ENCODE data around the gene ERGIC1.

ERGIC1 gene

GRCh38 chr5:172945151-172945550, 111.1 kb downstream of the ERGIC1 start:
- no peak overlapping the region for H3K27ac Mint-ChIP-seq
- no peak overlapping the region for H3K4me3 Mint-ChIP-seq
- no peaks in the 10 kb centered on the region for H3K9me3 Mint-ChIP-seq
- H3K27me3 Mint-ChIP-seq, result no peaks in the 10 kb centered on the region
- peaks cover 1% of the 10 kb centered on the region for H3K36me3 Mint-ChIP-seq
- H3K4me1 Mint-ChIP-seq, result no peaks in the 10 kb centered on the region
- peak; percentile 10 for DNase-seq
- CTCF ChIA-PET, result no interaction called here

GRCh38 chr5:172946146-172946545, 112.1 kb downstream of the ERGIC1 start:
- peaks cover 1% of the 10 kb centered on the region for H3K36me3 Mint-ChIP-seq
- peak; percentile 11 for DNase-seq
- CTCF ChIA-PET, result no interaction called here
- H3K4me3 Mint-ChIP-seq, result no peak overlapping the region
- H3K27me3 Mint-ChIP-seq, result no peaks in the 10 kb centered on the region
- no peaks in the 10 kb centered on the region for H3K4me1 Mint-ChIP-seq
- no peaks in the 10 kb centered on the region for H3K9me3 Mint-ChIP-seq
- no peak overlapping the region for H3K27ac Mint-ChIP-seq

- H3K36me3 Mint-ChIP-seq, result no peaks in the 10 kb centered on the region
- DNase-seq, result no peak
- H3K27me3 Mint-ChIP-seq, result no peaks in the 10 kb centered on the region
- H3K9me3 Mint-ChIP-seq, result no peaks in the 10 kb centered on the region
- H3K4me1 Mint-ChIP-seq, result no peaks in the 10 kb centered on the region
- CTCF ChIA-PET, result interaction anchor here (1.0 to 1.5 kb wide), 2 partner anchors 235 to 237 kb away, joined by 4 read pairs; no protein-coding TSS in a partner anchor
- H3K4me3 Mint-ChIP-seq, result no peak overlapping the region
- H3K27ac Mint-ChIP-seq, result no peak overlapping the region
These were observed 115.4 kb downstream of the ERGIC1 start for GRCh38 chr5:172949426-172949825.

- H3K9me3 Mint-ChIP-seq, result no peaks in the 10 kb centered on the region
- peaks cover 4% of the 10 kb centered on the region for H3K27me3 Mint-ChIP-seq
- DNase-seq, result no peak
- H3K27ac Mint-ChIP-seq, result no peak overlapping the region
- H3K4me3 Mint-ChIP-seq, result no peak overlapping the region
- H3K36me3 Mint-ChIP-seq, result no peaks in the 10 kb centered on the region
- CTCF ChIA-PET, result interaction anchor here (1.0 to 1.5 kb wide), 2 partner anchors 236 to 238 kb away, joined by 4 read pairs; no protein-coding TSS in a partner anchor
- H3K4me1 Mint-ChIP-seq, result no peaks in the 10 kb centered on the region
These were observed 116.3 kb downstream of the ERGIC1 start for GRCh38 chr5:172950176-172950965.

- H3K36me3 Mint-ChIP-seq, result no peaks in the 10 kb centered on the region
- DNase-seq, result no peak
- H3K4me3 Mint-ChIP-seq, result no peak overlapping the region
- no peaks in the 10 kb centered on the region for H3K9me3 Mint-ChIP-seq
- CTCF ChIA-PET, result interaction anchor here (0.5 to 0.6 kb wide), 2 partner anchors 18 to 244 kb away, joined by 3 read pairs; no protein-coding TSS in a partner anchor
- H3K27me3 Mint-ChIP-seq, result peaks cover 8% of the 10 kb centered on the region
- no peak overlapping the region for H3K27ac Mint-ChIP-seq
- H3K4me1 Mint-ChIP-seq, result peaks cover 2% of the 10 kb centered on the region
These were observed 117.5 kb downstream of the ERGIC1 start for GRCh38 chr5:172951371-172952033.

- H3K4me1 Mint-ChIP-seq, result peaks cover 2% of the 10 kb centered on the region
- DNase-seq, result no peak
- H3K9me3 Mint-ChIP-seq, result no peaks in the 10 kb centered on the region
- no peak overlapping the region for H3K4me3 Mint-ChIP-seq
- no peaks in the 10 kb centered on the region for H3K36me3 Mint-ChIP-seq
- H3K27me3 Mint-ChIP-seq, result peaks cover 13% of the 10 kb centered on the region
- peak overlapping the region; percentile 33 for H3K27ac Mint-ChIP-seq
- CTCF ChIA-PET, result interaction anchor here (0.6 kb wide), 1 partner anchor 18 kb away, joined by 3 read pairs; no protein-coding TSS in a partner anchor
These were observed 118.0 kb downstream of the ERGIC1 start for GRCh38 chr5:172952034-172952511.

GRCh38 chr5:172953776-172954675, 120.0 kb downstream of the ERGIC1 start:
- Mint-ChIP-seq H3K4me1 (peaks cover 10% of the 10 kb centered on the region), H3K27ac (no peak overlapping the region), H3K27me3 (peaks cover 18% of the 10 kb centered on the region), H3K4me3 (no peak overlapping the region), H3K9me3 (no peaks in the 10 kb centered on the region), H3K36me3 (no peaks in the 10 kb centered on the region)
- CTCF ChIA-PET, result interaction anchor here (1.0 to 1.4 kb wide), 3 partner anchors 11 to 239 kb away, joined by 3 to 5 read pairs (median 3); no protein-coding TSS in a partner anchor
- no peak for DNase-seq

- CTCF ChIA-PET, result interaction anchor here (1.1 kb wide), 1 partner anchor 240 kb away, joined by 5 read pairs; no protein-coding TSS in a partner anchor
These were observed 120.7 kb downstream of the ERGIC1 start for GRCh38 chr5:172954751-172955159.

GRCh38 chr5:172956228-172956627, 122.2 kb downstream of the ERGIC1 start:
- peaks cover 26% of the 10 kb centered on the region for H3K4me1 Mint-ChIP-seq
- H3K27ac Mint-ChIP-seq, result no peak overlapping the region
- no peaks in the 10 kb centered on the region for H3K36me3 Mint-ChIP-seq
- H3K9me3 Mint-ChIP-seq, result no peaks in the 10 kb centered on the region
- CTCF ChIA-PET, result no interaction called here
- H3K4me3 Mint-ChIP-seq, result no peak overlapping the region
- peaks cover 18% of the 10 kb centered on the region for H3K27me3 Mint-ChIP-seq
- DNase-seq, result no peak

More at GRCh38 chr5:172954751-172955159, 120.7 kb downstream of the ERGIC1 start:
- Mint-ChIP-seq H3K9me3 (no peaks in the 10 kb centered on the region), H3K36me3 (no peaks in the 10 kb centered on the region), H3K4me1 (peaks cover 15% of the 10 kb centered on the region), H3K4me3 (no peak overlapping the region), H3K27ac (no peak overlapping the region), H3K27me3 (peaks cover 18% of the 10 kb centered on the region)
- no peak for DNase-seq

- no peak overlapping the region for H3K4me3 Mint-ChIP-seq
- CTCF ChIA-PET, result interaction anchor here (1.6 kb wide), 1 partner anchor 240 kb away, joined by 3 read pairs; no protein-coding TSS in a partner anchor
- H3K36me3 Mint-ChIP-seq, result peaks cover 3% of the 10 kb centered on the region
- H3K9me3 Mint-ChIP-seq, result no peaks in the 10 kb centered on the region
- H3K27ac Mint-ChIP-seq, result no peak overlapping the region
- no peak for DNase-seq
- peaks cover 32% of the 10 kb centered on the region for H3K4me1 Mint-ChIP-seq
- H3K27me3 Mint-ChIP-seq, result peaks cover 18% of the 10 kb centered on the region
These were observed 122.9 kb downstream of the ERGIC1 start for GRCh38 chr5:172956936-172957335.

- Mint-ChIP-seq H3K27ac (no peak overlapping the region), H3K9me3 (no peaks in the 10 kb centered on the region), H3K4me1 (peaks cover 32% of the 10 kb centered on the region), H3K4me3 (peak overlapping the region; percentile 11), H3K36me3 (peaks cover 5% of the 10 kb centered on the region), H3K27me3 (peaks cover 18% of the 10 kb centered on the region)
- no peak for DNase-seq
- CTCF ChIA-PET, result interaction anchor here (1.6 kb wide), 1 partner anchor 241 kb away, joined by 3 read pairs; no protein-coding TSS in a partner anchor
These were observed 123.4 kb downstream of the ERGIC1 start for GRCh38 chr5:172957458-172957857.

GRCh38 chr5:172958331-172959046, 124.4 kb downstream of the ERGIC1 start:
- H3K27me3 Mint-ChIP-seq, result peaks cover 18% of the 10 kb centered on the region

More at GRCh38 chr5:172958331-172959046, 124.4 kb downstream of the ERGIC1 start:
- Mint-ChIP-seq H3K4me3 (peak overlapping the region; percentile 88), H3K9me3 (no peaks in the 10 kb centered on the region), H3K4me1 (peaks cover 32% of the 10 kb centered on the region), H3K27ac (peak overlapping the region; percentile 97), H3K36me3 (peaks cover 8% of the 10 kb centered on the region)
- CTCF ChIA-PET, result interaction anchor here (0.6 to 1.6 kb wide), 7 partner anchors 13 to 246 kb away, joined by 3 read pairs; no protein-coding TSS in a partner anchor
- DNase-seq, result peak; percentile 71
